Gastrocnemius medialis (tissue), 4 donors: ENCODE results near the gene ARHGAP33.

Experiments used
- CTCF ChIP-seq, 5 experiments: fragments of 450-650 bp in 3 of 5; fragments of 200-600 bp in 2 of 5; sonication (generic) in 2 of 5; IDR thresholded peaks in 4 of 5; conservative IDR thresholded peaks in 1 of 5; 1 replicate in 4 of 5; 2 replicates in 1 of 5; pipeline ENCODE4 v1.5.1; 2016 to 2019; ENCODE audit warnings: antibody characterized with exemption in 5 of 5, mild to moderate bottlenecking in 3 of 5, moderate library complexity in 3 of 5
- POLR2A ChIP-seq, 2 donors: fragments of 450-650 bp; IDR thresholded peaks; one replicate each; pipeline ENCODE4 v1.6.1; 2017; ENCODE audit warnings: antibody characterized with exemption in 2 of 2, mild to moderate bottlenecking in 2 of 2, moderate library complexity in 2 of 2

- no peak for TF ChIP-seq CTCF (IDR thresholded peaks at IDR 0.05 in 4 of 5, conservative IDR thresholded peaks at IDR 0.05 in 1 of 5)
- no peak for TF ChIP-seq POLR2A (IDR thresholded peaks at IDR 0.05)
Measured at GRCh38 chr19:35774274-35775045, 904 bp upstream of the ARHGAP33 start.
